Measurements from ENCODE around the gene WDR37.

WDR37 gene

GRCh38 chr10:1124796-1125195 is 68.6 kb downstream of the WDR37 start:
- DNase-seq (ENCODE audit: extremely low read depth, insufficient read length) = no peak
- no peak for TF ChIP-seq CTCF (IDR thresholded peaks at IDR 0.05; ENCODE audit: insufficient read depth, low read length, poor library complexity, severe bottlenecking)
- Histone ChIP-seq H3K36me3 (ENCODE audit: control insufficient read depth, insufficient read depth, low read length) (peaks cover 33% of the 10 kb centered on the region), H3K4me3 (replicated peaks; ENCODE audit: low read depth, low read length) (no peak overlapping the region), H3K27me3 (replicated peaks; ENCODE audit: control insufficient read depth, insufficient read depth, low read length) (no peaks in the 10 kb centered on the region)

GRCh38 chr10:1126461-1126860 is 70.3 kb downstream of the WDR37 start:
- DNase-seq (ENCODE audit: extremely low read depth, insufficient read length) = no peak
- H3K27me3 ChIP-seq (replicated peaks; ENCODE audit: control insufficient read depth, insufficient read depth, low read length) = no peaks in the 10 kb centered on the region
- no peak overlapping the region for H3K4me3 ChIP-seq (replicated peaks; ENCODE audit: low read depth, low read length)
- H3K36me3 ChIP-seq (ENCODE audit: control insufficient read depth, insufficient read depth, low read length) = peaks cover 37% of the 10 kb centered on the region
- no peak for TF ChIP-seq CTCF (IDR thresholded peaks at IDR 0.05; ENCODE audit: insufficient read depth, low read length, poor library complexity, severe bottlenecking)

- no peak overlapping the region for H3K4me3 ChIP-seq (replicated peaks; ENCODE audit: low read depth, low read length)
- H3K36me3 ChIP-seq (ENCODE audit: control insufficient read depth, insufficient read depth, low read length) = peaks cover 30% of the 10 kb centered on the region
- no peak for DNase-seq (ENCODE audit: extremely low read depth, insufficient read length)
- no peaks in the 10 kb centered on the region for H3K27me3 ChIP-seq (replicated peaks; ENCODE audit: control insufficient read depth, insufficient read depth, low read length)
- no peak for TF ChIP-seq CTCF (IDR thresholded peaks at IDR 0.05; ENCODE audit: insufficient read depth, low read length, poor library complexity, severe bottlenecking)
Measured at GRCh38 chr10:1127629-1128028, 71.4 kb downstream of the WDR37 start.

- no peak for DNase-seq (ENCODE audit: extremely low read depth, insufficient read length)
- no peak for TF ChIP-seq CTCF (IDR thresholded peaks at IDR 0.05; ENCODE audit: insufficient read depth, low read length, poor library complexity, severe bottlenecking)
- Histone ChIP-seq H3K4me3 (replicated peaks; ENCODE audit: low read depth, low read length) (no peak overlapping the region), H3K36me3 (ENCODE audit: control insufficient read depth, insufficient read depth, low read length) (peaks cover 30% of the 10 kb centered on the region), H3K27me3 (replicated peaks; ENCODE audit: control insufficient read depth, insufficient read depth, low read length) (no peaks in the 10 kb centered on the region)
Measured at GRCh38 chr10:1128115-1128514, 71.9 kb downstream of the WDR37 start.

- no peak for TF ChIP-seq CTCF (IDR thresholded peaks at IDR 0.05; ENCODE audit: insufficient read depth, low read length, poor library complexity, severe bottlenecking)
- no peak for DNase-seq (ENCODE audit: extremely low read depth, insufficient read length)
- Histone ChIP-seq H3K4me3 (replicated peaks; ENCODE audit: low read depth, low read length) (no peak overlapping the region), H3K27me3 (replicated peaks; ENCODE audit: control insufficient read depth, insufficient read depth, low read length) (no peaks in the 10 kb centered on the region), H3K36me3 (ENCODE audit: control insufficient read depth, insufficient read depth, low read length) (peaks cover 30% of the 10 kb centered on the region)
Measured at GRCh38 chr10:1128649-1129048, 72.5 kb downstream of the WDR37 start.

GRCh38 chr10:1130226-1130625 is 74.0 kb downstream of the WDR37 start:
- no peaks in the 10 kb centered on the region for H3K27me3 ChIP-seq (replicated peaks; ENCODE audit: control insufficient read depth, insufficient read depth, low read length)
- peaks cover 21% of the 10 kb centered on the region for H3K36me3 ChIP-seq (ENCODE audit: control insufficient read depth, insufficient read depth, low read length)
- DNase-seq (ENCODE audit: extremely low read depth, insufficient read length) = no peak
- no peak for TF ChIP-seq CTCF (IDR thresholded peaks at IDR 0.05; ENCODE audit: insufficient read depth, low read length, poor library complexity, severe bottlenecking)
- H3K4me3 ChIP-seq (replicated peaks; ENCODE audit: low read depth, low read length) = no peak overlapping the region

Measured in GM06990 (cell line).